HEK293T (cell line): ENCODE results near the gene FAM222A.

Experiments
- ARNT ChIP-seq: fragments of 450-650 bp; IDR thresholded peaks from 2 replicates; pipeline ENCODE4 v1.6.1; 2017; ENCODE audit warnings: mild to moderate bottlenecking
- BHLHE40 ChIP-seq: fragments of 450-650 bp; IDR thresholded peaks from 2 replicates; pipeline ENCODE4 v1.6.1; 2016; ENCODE audit warnings: mild to moderate bottlenecking, moderate library complexity, borderline replicate concordance
- CTBP1 ChIP-seq: fragments of 450-650 bp; IDR thresholded peaks from 2 replicates; pipeline ENCODE4 v1.6.1; 2016; ENCODE audit warnings: borderline replicate concordance
- ELF4 ChIP-seq: fragments of 450-650 bp; IDR thresholded peaks from 2 replicates; pipeline ENCODE4 v1.6.1; 2017; ENCODE audit warnings: antibody characterized with exemption
- FOXK2 ChIP-seq: fragments of 450-650 bp; IDR thresholded peaks from 2 replicates; pipeline ENCODE4 v1.6.1; 2016; ENCODE audit warnings: mild to moderate bottlenecking
- FOXM1 ChIP-seq: fragments of 450-650 bp; IDR thresholded peaks from 2 replicates; pipeline ENCODE4 v1.6.1; 2017; ENCODE audit warnings: mild to moderate bottlenecking, borderline replicate concordance
- HDGF ChIP-seq: fragments of 450-650 bp; IDR thresholded peaks from 2 replicates; pipeline ENCODE4 v1.6.1; 2017; ENCODE audit warnings: antibody characterized with exemption, borderline replicate concordance
- L3MBTL2 ChIP-seq: fragments of 450-650 bp; conservative IDR thresholded peaks from 2 replicates; pipeline ENCODE4 v1.6.1; 2016; ENCODE audit warnings: mild to moderate bottlenecking
- LEF1 ChIP-seq: fragments of 450-650 bp; IDR thresholded peaks from 2 replicates; pipeline ENCODE4 v1.6.1; 2017; ENCODE audit warnings: mild to moderate bottlenecking, borderline replicate concordance
- NFRKB ChIP-seq: fragments of 450-650 bp; IDR thresholded peaks from 2 replicates; pipeline ENCODE4 v1.6.1; 2016; ENCODE audit warnings: mild to moderate bottlenecking, moderate library complexity
- SP1 ChIP-seq: fragments of 450-650 bp; IDR thresholded peaks from 2 replicates; pipeline ENCODE4 v1.6.1; 2017
- SUZ12 ChIP-seq: fragments of 450-650 bp; IDR thresholded peaks from 2 replicates; pipeline ENCODE4 v1.6.1; 2016; ENCODE audit warnings: mild to moderate bottlenecking
- TARDBP ChIP-seq: fragments of 450-650 bp; IDR thresholded peaks from 2 replicates; pipeline ENCODE4 v1.6.1; 2016
- ZNF384 ChIP-seq: fragments of 450-650 bp; IDR thresholded peaks from 2 replicates; pipeline ENCODE4 v1.6.1; 2016

DNA sequence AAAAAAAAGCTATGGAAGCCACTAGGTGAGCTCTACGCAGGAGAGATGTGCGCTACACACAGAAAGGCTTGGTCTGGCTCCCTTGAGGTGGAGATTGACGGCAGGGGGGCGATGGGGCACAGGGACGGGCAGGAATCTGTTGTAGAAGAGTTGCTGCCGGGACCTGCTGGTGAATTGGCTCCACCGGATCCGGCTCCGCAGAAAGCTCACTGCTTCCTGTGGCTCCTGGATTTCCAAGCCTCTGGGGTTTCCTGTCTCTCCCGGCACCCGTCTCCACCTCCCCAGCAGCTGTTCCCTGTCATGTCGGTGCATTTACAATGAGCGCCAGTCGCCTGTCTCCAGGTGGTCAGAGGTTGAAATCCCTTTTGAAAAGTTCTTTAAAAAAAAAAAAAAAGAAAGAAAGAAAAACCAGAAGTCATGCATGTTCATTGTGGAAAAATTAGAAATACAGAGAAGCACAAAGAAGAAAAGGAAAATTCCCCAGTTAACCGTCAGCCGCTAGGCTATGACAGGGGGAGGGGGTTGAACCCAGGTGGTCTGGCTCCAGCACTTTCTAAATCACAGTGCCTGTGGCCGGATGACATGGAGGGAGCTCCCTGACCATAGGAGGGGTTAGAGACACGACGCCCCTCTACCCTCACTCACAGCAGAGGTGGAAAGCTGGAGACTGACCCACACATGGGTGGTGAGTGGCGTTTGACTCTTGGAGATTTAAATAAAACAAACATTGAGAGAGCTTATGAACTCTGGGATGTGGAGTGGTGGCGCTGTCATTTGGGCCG lies 20.8 kb downstream of the FAM222A start:
- no peak for TF ChIP-seq HDGF
- TF ChIP-seq LEF1: no peak
- no peak for TF ChIP-seq BHLHE40
- no peak for TF ChIP-seq TARDBP
- TF ChIP-seq SP1: no peak
- TF ChIP-seq CTBP1: no peak
- TF ChIP-seq FOXK2: no peak
- no peak for TF ChIP-seq FOXM1
- no peak for TF ChIP-seq ARNT
- TF ChIP-seq ELF4: no peak
- TF ChIP-seq SUZ12: no peak
- TF ChIP-seq NFRKB: no peak
- no peak for TF ChIP-seq ZNF384
- no peak for TF ChIP-seq L3MBTL2
